CD4-positive, alpha-beta T cell treated with Interleukin-2 at 100 ng/mL for 4 hours (primary cell): Measurements from ENCODE around the gene OXNAD1.

Experiments
- DNase-seq: peaks from one replicate; pipeline ENCODE4 v3.0.0-alpha.2; 2020; ENCODE audit warnings: low spot score

OXNAD1 gene, protein sequence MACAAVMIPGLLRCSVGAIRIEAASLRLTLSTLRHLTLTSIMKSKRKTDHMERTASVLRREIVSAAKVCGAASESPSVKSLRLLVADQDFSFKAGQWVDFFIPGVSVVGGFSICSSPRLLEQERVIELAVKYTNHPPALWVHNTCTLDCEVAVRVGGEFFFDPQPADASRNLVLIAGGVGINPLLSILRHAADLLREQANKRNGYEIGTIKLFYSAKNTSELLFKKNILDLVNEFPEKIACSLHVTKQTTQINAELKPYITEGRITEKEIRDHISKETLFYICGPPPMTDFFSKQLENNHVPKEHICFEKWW

GRCh38 chr3:16264708-16265454, at the start of gene OXNAD1, which contains the start of gene DPH3:
Gene OXNAD1 (plus strand): TSS chr3:16265212. CDS start chr3:16270953, 5,741 bp downstream.
Gene DPH3 (minus strand): TSS chr3:16264943. CDS start chr3:16264876, 67 bp downstream.
- DNase-seq: peak; percentile 99

GRCh38 chr3:16216373-16216935, 48.6 kb upstream of the OXNAD1 start:
- no peak for DNase-seq

DNA sequence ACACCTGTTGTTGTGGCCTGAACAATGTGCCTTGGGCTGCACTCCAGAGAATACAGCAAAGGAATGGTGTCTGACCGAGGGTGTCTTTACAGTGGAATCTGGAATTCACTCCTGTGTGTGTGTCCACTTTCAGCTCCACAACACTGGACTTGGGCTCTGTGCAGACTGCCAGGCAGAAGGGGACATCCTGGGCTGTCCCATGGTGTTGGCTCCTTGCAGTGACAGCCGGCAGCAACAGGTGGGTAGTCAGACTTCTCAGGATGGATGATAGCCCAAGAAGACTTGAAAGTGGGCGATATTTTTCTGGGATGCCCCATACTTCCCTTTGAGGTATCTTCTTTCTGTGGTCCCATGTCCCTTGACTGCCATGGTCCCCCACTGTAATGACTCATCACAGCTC, 45.2 kb upstream of the OXNAD1 start:
- no peak for DNase-seq

DNA sequence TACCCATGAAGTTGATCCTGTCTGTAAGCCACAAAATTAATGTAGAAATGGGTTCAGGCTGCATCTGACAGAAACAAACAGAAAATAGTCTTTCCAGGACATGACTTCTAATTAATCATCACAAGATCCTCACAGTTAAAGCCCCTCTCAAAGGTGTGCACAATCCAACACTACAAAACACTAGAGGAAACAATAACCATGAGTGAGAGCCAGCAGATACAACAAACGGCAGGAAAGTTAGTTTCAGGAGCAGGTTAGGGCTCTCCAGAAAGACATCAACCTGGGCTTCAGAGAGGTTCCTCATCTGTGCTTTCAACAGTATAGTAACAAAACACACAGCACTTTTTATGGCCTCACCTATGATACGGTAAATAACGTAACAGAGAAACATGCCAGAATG, 43.0 kb upstream of the OXNAD1 start:
- no peak for DNase-seq

GRCh38 chr3:16222547-16222946, 42.5 kb upstream of the OXNAD1 start:
- DNase-seq: no peak

- no peak for DNase-seq
Observed at GRCh38 chr3:16224325-16224724, 40.7 kb upstream of the OXNAD1 start.

DNA sequence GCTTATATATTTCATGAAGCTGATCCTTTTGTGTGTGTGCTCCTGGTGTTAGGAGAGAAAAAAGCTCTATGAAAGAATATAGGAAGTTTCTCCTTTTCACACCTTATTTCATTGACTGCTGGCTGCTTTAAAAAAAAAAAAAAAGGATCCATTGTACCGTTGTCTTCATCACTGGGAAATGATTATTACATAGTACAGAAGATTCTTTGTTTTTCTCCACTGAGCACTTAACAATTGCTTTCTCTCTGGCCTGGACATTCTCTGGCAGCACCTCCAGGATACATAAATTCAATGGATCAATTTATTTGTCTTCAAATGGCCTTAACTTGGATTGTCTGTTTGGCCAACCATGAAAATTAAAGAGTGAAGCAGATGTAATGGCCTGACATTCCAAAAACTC, 37.4 kb upstream of the OXNAD1 start:
- DNase-seq: no peak

- no peak for DNase-seq
Observed at GRCh38 chr3:16229681-16230080, 35.3 kb upstream of the OXNAD1 start.

- DNase-seq: no peak
Observed at GRCh38 chr3:16231983-16232382, 33.0 kb upstream of the OXNAD1 start.

DNA sequence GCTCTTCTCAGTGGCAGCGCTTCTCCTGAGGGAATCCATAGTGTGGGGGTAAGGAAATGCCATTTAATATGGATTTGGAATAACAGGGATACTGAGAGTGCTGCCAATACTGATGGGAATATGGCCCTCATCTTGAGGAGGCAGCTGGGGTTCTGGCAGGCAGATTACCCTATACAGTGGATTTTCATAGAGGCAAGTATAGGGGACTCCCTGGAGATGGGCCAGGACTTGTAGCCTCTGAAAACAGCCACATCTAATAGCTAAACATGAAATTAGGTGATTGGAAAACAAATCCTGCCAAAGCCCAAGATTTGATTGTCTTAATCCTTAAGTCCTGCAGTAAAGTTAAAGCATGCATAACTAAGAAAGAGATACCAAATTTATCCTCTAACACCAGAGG, 31.2 kb upstream of the OXNAD1 start:
- no peak for DNase-seq

- DNase-seq: no peak
Observed at GRCh38 chr3:16234281-16234680, 30.7 kb upstream of the OXNAD1 start.

GRCh38 chr3:16236030-16236639, 28.9 kb upstream of the OXNAD1 start:
- DNase-seq: no peak

DNA sequence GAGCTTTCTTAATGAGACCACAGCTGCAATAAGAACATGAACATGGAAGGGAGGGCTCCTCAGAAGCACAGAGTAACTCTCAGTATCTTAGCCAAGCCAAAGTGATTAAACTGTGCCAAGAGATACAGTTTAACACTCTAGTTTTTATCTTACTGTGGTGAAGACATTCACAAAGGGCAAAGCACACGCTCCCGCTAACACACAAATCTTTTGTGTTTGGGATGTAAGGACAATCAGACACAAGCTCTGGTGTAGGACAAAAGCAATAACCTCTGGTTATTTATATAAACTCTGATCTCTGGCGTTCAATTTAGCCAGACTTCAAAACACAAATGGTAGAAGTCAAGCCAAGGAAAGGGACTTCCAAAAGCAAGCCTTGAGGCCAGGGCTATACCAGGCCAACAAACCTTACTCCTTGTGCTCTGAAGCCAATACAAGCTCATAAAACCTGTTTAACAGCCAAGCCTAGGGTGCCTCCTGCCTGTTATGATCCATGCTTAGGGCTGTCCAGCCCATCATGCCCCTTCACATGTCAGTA, 28.1 kb upstream of the OXNAD1 start:
- no peak for DNase-seq

GRCh38 chr3:16239086-16239770, 25.8 kb upstream of the OXNAD1 start:
- DNase-seq: no peak

DNA sequence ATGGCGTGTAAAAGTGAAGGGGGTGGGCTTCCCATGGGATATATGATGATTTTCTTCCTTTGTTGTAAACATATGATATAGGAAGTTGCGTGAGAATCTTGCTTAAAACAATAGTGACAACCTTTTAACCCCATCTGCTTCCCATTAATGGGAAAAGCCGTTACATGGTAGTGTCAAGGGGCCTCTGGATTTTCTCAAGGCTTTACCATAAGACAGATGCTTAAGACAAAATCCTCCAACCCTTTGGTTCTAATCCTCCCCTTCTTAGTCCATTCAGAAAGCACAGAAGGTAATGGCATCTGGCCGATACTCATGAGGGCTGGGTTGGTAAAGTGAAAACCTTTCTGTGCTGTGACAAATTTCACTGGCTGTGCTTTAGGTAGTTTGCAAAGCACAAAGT, 25.2 kb upstream of the OXNAD1 start:
- DNase-seq: no peak

DNA sequence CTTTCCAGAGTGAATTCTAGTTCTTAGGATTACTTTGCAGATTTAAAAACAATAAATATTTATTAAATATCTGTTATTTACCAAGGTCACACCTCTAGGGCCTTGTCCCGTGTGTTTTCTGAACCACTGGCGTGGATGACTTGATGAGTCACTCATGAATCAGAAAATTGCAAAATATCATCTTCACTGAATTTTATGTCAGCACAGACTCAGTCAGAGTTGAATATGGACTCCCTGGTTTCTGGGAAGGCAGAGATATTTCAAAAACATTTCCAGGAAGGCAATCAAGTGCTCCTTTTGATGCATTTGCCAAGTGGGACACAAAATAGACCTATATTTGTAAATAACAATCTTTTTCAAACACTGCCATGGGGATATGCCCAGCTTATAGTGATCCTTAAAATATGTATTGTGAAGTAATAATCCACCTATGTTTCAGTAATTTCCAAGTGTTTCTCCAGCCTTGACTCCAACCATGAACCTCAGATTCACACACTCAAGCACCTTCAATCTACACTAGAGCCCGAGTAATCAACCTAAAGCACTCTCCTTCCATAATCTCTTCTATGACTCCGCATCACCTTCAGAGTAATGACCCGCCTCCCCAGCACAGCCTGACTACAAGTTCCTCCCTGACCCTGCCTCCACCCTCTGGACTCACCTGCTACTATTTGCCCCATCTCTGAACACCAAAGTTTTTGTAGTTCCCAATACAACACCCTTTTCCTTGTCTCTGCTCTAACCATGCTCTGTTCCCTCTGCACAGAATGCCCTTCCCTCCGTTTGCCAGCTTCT, 24.6 kb upstream of the OXNAD1 start:
- DNase-seq: peak; percentile 15

GRCh38 chr3:16241225-16241624, 23.8 kb upstream of the OXNAD1 start:
- no peak for DNase-seq

GRCh38 chr3:16242177-16242576, 22.8 kb upstream of the OXNAD1 start:
- DNase-seq: no peak

DNA sequence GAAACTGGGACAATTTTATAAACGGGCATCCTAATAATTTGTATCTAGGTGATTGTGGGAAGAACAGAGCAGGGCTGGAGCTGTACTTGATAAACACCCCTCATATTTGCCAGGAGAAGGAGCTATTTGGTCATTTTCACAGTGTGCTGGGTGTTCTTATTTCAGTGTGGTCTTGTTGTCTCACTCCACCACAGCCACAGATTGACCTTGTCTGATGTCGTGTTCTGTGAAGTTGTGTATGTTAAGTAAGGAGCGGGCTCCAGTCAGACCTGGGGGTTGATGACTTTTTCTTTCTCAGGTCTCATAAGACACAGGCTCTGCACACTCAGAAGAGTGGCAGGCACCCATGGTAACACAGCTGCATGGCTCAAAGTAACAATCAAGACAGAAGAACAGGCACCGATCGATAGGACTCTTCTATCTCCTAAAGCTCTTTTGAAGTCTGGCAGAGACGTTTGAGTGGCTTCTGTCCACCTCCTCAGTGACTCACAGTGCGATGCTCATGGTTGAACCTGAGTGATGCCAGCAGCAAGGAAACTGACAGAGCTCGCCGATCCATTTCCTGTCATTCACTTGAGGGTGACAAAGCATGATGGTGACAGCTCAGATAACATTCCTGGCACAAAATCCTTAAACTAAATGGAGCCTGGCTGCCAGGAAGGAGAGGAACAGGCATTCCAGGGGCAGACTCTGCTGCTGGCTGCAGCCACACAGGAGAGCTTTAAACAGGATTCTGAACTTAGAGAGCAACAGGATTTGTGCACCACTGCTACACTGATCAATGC, 21.1 kb upstream of the OXNAD1 start:
- no peak for DNase-seq

GRCh38 chr3:16245609-16246008, 19.4 kb upstream of the OXNAD1 start:
- DNase-seq: no peak
